ENCODE data around the gene SH3GL2.
"Not testable (repeated sequence)": the region's sequence is repeated elsewhere in the genome, so short reads cannot be mapped to it uniquely, and the experiment has no call there.

The SH3GL2 gene

DNA sequence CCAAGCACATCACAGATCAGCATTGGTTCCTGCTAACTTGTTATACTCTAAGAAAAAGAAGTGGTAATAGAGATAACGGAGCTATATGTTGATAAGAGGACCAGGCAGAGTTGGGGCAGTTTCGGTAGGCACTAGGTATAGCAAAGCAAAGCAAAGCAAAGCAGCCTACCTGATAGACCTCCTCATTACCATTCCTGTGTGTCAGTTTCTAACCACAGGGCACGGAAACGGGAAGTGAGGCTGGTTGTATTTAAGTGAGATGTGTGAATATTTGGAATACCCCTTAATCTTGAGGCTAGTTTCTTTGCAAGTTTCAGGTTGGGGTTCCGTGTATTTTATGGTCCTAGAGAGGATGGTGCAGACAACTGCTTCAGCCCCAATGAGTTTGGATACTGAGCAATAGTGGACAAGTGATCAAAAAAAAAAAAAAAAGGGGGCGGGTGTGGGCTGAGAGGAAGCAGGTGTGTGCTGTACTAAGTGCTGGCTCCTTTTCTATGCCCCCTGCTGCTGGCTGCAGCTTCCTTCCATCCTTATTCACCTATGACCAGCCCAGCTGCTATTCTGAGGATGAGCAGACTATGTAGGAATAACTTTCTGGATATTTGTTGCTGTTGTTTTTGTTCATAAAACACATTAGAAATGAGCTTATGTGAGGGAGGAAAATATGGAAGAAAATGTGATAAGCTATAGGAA lies 183.3 kb downstream of the SH3GL2 start:
- no peak for DNase-seq

DNA sequence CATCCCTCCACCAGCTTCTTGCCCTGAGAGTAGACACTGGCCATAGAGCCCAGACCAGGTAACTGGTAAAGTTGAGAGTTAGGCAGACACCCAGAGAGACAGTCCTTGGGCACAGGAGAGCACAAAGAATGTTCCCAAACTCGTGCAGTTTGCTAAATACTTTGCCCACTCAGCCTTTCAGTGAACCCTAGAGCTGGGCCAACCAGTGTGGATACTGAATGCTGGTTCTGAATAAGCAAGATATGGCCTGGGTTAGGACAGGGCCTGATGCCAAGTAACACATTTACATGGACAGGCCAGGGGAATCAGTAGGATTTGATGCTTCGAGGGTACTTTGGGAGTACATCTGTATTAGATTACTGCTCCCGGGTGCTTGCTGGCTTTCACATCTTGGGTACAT lies 185.4 kb downstream of the SH3GL2 start:
- no peak for DNase-seq

DNA sequence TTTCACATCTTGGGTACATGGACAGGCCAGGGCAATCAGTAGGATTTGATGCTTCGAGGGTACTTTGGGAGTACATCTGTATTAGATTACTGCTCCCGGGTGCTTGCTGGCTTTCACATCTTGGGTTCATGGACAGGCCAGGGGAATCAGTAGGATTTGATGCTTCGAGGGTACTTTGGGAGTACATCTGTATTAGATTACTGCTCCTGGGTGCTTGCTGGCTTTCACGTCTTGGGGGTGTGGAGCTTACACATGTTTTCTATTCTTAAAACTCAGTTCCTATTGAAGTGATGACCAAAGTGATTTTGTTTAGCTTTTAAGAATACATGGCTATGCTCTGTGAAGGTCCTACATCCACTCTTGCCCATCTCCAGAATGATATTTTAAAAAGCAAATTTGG lies 186.3 kb downstream of the SH3GL2 start:
- DNase-seq: not testable (repeated sequence)

DNA sequence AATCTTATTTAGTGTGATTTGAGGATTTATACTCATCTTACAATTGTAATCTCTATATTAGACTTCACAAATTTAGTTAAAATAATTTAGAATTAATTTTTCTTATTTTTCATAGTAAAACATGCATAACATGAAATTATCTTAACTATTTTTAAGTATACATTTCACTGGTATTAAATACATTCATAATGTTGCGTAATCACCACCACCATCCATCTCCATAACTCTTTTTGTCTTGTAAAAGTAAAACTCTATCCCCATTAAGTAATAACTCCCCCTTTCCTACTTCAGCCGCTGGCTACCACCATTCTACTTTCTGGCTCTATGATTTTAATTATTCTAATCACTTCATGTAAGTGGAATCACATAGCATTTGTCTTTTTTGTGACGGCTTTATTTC lies 193.4 kb downstream of the SH3GL2 start:
- no peak for DNase-seq

DNA sequence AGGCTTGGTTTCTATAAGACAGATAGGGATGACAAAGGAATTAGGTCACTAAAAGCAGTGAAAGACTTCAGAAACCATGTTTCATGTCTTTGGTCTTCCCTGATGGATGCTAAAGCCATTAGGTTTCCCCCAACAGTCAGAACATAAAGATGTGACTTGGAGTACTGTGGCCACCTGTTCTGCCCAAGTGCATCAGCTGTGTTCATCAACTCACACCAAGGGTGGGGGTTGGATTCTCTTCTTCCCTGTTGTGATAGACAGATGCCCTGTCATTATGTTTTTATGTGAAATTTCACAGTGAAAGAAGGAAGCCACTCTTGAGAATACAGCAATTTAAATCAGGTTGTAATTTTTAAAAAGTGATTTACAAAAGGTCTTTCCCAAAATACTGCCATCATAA lies 196.8 kb downstream of the SH3GL2 start:
- no peak for DNase-seq

DNA sequence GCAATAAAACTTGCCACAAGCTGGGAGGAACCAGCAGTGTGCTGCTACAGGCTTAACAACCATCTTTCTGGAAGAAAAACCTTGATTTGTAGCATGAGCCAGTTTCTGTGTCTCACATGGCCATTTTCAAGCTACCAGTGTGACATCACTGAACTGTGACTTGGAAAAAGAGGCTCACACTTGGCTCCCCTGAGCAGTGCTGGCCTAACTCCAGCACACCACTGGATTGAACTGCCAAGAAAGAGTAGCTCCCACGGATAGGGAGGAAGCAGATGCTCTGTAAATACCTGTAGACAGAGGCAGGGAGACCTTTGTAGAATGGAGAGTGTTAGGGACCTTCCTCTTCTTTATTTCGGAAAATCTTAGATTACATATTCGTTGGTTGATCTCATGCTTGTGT lies 197.9 kb downstream of the SH3GL2 start:
- no peak for DNase-seq

DNA sequence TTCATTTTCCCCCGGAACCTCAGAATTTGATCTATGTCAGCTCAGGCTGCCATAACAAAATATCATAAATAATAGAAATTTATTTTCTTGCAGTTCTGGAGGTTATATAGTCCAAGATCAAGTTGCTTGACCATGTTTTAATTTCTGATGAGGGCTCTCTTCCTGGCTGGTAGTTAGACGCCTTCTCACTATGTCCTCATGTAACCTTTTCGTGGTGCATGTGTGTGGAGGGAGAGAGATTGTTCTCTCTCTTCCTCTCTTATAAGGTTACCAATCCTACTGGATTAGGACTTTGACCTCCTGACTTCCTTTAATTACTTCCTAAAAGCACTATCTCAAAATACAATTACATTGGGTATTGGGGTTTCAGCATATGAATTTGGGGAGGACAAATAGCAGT lies 198.6 kb downstream of the SH3GL2 start:
- no peak for DNase-seq

DNA sequence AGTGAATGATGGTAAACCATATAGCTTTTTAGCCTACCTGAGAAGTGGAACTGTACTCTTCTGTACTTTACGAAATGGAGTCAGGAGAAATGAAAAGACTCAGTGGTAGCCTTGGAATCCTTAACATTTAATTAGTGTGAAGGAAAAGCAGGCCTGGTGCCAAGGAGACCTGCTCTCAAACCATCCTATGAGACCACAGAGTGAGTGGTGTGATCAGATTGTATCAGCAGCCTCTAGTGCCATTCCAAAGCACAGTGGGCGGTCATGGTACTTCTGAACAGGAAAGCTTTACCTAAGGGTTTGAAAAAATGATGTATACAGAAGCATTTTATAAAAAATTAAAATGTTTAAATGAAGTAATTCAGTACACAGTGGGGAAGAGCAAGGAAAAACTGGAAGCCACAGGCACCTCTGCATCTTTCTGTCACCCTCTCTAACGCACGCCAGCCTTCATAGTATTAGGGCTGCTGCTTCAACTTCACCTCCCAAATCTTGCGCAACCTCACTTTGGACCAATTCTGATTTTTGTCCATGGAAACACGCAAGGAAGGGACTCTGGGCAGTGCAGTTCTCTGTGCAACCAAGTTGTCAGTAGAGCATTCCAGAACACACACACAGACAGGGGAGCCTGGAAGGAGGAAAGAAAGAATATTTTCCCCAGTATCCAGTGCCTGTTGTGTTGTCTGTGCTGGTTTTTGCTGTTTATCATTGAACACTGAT lies 203.7 kb downstream of the SH3GL2 start:
- DNase-seq: no peak

DNA sequence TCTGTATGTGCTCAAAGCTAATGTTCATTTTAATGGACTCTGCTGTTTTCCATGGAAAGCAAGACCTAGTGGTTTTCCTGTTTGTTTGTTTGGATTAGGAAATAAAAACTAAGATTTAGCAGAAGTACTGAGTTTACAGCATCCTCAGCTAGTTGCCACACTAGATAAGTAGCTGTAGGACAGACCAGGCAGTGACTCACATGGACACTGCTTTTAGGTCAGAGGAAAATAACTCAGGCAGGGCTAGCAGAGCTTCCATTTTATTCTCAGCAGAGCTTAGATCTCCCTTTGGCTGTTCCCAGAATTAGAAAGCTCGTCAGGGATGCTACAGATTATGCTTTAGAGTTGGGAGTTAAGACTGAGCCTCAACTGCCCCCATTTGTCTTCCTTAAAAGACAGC lies 204.4 kb downstream of the SH3GL2 start:
- DNase-seq: no peak

DNA sequence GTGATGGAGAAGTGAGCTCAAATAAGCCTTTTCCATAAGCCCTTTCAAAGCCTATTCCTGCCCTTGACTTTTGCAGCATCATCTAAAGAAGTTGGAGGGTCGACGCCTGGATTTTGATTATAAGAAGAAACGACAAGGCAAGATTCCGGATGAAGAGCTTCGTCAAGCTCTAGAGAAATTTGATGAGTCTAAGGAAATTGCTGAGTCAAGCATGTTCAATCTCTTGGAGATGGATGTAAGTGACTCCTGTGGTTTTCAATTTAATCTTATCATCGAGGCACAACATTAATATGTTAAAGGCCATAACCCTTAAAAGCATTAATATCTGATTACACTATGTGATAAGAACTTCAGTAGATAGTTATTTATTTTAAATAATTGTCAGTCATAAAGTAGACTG lies 210.4 kb downstream of the SH3GL2 start:
- DNase-seq: no peak

DNA sequence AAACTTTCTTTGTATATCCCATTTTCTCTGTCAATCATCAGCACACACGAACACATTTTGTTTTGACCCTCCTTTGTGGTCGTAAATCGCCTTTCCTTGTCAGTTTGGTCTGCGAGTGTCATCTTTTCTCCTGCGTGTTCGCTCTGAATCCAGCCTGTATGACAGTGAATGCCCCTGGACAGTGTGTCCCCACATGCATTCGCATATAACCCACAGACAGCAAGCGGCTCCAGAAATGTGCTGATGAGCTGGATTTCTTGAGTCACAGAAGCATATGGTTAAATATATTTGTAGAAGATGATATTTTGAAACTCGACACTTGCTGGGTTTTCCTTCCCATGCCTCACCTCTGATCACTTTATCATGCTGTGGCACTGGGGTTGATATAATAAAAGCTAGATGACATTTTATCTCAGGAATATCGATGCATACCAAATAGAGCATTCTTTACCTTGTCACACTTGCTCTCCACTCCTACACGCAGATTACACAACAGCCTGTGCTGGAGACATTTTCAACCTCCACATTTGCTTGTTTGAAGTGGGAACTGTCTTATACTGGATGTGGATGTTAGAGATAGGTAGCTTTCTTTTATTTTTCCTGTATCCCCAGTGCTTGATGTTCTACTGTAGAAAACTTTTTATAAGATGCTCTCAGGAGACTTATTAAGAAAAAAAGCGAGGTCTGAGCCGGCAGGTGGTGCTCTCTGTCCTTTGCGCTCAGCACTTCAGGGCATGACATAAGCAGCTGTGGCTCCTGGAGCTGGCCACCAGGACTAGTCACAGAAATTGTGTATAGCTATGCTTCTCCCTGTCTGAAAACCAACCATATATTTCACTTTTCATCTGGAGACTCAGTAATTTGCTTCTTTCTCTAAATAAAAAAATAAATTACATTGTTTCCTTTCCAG lies 215.1 kb downstream of the SH3GL2 start:
- no peak for DNase-seq

DNA sequence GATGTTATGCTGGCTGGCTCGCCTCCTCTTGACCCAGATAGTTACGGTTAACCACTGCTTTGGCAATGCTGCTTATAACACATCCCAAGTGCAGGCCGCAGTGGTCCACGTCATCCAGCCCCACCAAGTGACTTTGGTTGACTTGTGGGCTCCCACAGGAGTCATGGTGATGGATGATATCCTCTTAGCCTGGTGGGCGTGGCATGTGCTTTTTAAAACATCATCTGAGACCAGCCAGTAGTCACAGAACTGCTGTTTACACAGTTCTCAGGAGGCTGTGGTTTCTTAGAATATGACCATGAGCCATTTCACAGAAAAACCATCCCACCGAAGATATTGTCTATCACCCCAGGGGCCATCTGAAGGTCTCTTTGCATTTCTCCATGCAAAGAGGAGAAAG lies 216.9 kb downstream of the SH3GL2 start:
- DNase-seq: peak; percentile 80

DNA sequence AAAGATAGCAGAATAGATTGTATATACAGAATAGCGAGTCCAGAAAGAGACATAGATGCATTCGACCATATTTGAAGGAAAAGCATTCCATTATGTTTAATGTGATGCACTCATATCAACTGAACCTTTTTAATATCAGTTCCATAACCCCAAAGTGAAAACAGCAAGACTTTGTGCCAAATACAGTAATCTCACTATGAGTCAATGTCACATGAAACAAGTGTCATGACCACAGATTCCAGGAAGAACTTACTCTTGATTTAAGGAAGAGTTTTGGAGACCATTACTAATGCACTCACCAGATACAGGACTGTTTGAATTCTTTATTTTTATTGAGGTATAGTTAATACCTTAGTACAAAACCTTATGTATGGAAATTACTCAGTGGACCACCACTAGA lies 220.5 kb downstream of the SH3GL2 start:
- DNase-seq: no peak

DNA sequence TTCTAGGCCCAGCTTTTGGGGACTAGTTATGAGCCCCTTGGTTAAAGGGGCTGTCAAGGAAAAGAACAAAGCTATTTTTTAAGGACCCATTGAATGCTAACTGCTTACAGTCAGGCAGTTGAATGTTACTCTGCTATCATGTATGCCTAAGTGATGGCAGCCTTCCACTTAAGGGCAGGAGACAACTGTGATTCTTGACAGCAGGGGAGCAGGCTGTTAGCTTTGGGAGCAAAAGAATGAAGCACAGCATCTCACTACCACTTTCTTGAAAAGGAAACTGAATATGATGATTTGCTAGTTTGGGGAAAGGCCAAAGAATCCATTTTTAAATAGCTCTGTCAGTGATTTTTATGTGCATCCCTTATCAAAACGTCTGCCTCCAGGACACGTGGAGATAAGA lies 221.6 kb downstream of the SH3GL2 start:
- DNase-seq: no peak

DNA sequence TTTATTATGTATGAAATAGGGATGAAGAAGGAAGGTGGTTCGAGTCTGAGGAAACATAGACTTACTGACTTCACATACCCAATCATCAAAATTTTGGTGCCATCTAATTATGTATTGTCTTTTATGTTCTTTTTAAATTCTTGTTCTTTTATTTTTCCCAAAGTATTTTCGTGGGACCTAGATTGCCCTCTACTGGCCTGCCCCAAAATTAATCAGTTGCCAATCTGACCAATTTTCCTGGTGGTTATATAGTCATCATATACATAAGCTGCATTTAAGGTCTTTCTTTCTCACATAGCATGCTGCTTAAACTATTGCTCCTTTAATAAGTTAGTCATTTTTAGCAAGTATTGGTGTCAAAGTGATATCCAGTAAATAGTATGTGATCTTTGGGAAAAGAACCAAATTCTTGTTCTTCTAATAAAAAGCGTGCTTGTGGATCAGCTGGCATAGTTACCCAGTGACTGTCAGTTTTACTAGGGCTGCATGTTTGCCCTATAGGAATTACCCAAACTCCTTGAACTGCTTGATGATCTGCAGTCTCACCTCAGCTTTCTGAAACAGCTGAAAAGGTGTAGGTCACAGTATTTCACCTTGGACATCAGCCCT lies 223.5 kb downstream of the SH3GL2 start:
- no peak for DNase-seq

DNA sequence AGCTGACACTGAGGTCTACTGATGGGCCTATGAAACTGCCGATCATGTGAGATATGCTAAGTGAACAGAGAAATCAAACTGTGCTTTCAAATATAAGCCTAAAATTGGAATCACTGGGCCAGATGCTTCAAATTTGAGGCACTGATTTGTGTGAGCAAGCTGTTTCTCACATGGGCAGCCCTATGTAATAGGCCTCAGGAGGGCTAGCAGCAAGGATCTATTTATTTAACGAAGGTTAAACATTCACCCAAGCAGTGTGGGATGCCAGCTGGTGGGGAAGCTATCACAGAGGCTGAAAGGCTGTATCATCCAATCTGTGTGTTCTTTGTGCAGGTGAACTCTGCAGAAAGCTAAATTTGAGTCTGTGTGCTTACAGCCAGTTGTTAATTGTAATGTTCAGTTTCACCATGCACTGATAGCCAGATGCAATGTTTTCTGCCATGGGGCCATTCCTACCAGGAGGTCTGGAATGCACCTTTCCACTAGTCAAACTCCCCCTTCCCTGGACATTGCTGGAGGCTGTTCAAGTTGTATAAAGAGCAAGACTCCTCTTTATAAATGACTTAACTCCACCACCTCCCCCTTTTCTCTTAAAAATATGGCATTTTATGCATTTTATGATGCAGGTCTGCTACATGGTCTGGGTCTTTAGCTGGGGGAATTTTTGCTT lies 228.9 kb downstream of the SH3GL2 start:
- no peak for DNase-seq

DNA sequence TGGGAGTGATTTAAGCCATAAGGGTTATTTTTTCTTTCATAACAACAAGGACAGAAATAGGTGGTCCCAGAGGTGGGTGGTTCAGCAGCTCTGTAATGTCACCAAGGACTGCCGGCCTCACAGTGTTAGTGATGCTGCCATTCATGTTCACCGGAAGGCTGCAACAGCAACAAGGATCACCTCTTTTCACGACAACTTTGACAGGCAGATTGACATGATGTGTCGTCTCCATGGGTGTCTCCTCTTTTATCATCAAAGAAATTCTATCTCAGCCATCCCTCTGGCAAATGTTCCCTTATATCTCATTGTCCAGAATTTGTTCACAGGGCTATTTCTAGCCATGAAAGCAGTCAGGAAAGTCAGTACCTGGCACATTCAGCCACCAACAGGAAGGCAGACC lies 231.5 kb downstream of the SH3GL2 start:
- no peak for DNase-seq

DNA sequence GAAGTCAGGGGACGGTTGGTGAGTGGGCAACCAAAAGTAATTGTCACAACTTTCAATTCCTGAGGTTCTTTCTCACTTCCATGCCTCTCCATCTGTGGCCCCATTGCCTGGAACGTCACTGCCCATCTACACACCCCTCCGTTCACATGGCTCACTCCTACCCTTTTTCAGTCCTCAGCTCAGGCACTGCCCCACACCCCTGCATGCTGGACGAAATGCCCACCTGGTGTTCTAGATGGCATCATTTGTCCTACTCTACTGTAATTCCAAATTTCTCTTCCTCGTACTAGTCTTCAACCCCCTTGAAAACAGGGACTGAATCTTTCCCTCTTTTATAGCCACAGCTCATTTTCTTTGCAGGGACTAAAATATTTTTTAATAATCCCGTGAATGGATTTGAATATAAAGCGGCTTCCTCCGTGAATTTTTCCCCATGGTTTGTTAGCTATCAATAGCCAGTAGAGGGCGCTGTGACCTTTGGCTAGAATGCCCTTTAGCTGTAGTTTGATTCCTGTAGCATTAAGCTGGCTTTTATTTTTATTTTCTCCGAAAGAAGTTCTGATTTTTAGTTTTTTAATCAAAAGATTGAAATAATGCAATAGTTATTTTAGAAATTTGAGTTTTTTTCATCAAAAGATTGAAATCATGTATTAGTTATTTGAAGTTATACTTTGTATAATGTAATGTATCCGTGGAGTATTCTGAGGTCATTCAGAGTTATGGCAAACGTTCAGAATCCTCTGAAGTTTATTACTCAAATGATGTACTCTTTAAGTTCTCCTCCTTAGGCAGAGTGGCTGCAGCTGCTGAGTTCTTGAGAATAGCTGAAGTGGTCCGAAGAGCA lies 232.1 kb downstream of the SH3GL2 start:
- peak; percentile 9 for DNase-seq

DNA sequence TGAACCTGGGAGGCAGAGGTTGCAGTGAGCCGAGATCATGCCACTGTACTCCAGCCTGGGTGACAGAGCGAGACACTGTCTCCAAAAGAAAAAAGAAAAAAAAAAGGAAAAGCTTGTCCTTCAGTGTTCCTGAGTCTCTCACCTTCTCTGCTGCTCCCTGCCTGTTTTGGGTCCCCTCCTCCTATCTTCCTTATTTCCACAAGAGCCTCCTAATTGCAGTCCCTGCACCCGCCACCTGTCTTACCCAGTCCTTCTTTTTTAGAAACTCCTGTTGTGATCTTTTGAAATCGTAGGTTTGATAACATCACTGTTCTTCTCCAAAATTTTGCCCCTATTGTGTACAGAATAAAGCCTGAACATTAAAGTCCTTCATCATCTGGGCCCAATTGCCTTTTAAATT lies 234.9 kb downstream of the SH3GL2 start:
- no peak for DNase-seq

DNA sequence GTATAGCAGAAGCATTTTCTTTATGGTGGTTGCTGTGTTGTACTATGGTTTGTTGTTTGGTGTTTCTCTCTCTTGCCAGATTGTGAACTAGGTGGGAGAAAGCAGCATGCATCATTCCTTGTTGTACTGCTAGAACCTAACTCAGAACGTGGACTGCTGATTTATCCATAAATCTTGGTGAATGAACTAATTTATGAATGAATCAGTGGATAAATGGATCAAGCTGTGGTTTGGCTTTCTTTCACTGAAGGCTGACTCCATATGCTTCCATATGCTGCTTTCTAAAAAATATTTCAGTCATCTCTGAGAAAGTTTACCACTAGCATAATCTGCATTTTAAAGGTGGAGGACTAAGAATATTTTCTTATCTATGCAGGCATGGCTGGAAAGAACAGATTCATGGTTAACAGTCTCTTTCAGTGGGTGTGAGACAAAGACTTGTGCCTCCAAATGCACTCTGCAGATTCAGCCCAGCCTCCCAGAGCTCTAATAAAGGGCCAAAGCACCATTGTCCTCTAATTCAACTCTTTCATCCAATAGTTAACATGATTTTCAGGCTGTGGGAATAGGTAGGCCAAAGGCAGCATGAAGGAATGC lies 237.7 kb downstream of the SH3GL2 start:
- no peak for DNase-seq

DNA sequence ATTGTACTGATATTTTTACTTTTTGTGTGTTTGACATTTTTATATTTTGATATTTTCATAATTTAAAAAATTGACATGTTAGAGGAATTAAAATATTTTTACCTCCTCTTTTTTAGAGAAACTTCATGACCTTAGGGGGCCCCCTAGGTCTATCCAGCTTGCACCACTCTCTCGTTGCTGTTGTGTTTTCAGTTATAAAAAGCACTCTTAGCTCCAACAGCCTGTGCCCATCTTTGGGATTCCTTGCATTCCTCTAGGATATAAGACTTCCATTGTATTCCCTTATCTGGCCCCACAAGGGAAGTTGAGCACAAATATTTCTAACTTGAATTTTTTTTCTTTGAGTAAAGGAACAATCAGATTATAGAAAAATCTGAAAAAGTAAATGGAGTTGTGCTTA lies 245.3 kb downstream of the SH3GL2 start:
- no peak for DNase-seq
